Epithelial cell of proximal tubule (primary cell): ENCODE results near the gene HNRNPD. TPM values are rescaled to one million over a fixed set of nuclear protein-coding genes. Genes with fewer than 3 reads are reported as not detected.
A peak's percentile ranks its signal among the peaks of the same experiment; 100 is the strongest.
"Not testable (repeated sequence)": the region's sequence is repeated elsewhere in the genome, so short reads cannot be mapped to it uniquely, and the experiment has no call there.

Experiments
- DNase-seq: peaks from one replicate; pipeline ENCODE4 v3.0.0-alpha.2; 2011; ENCODE audit warnings: low read depth
- H3K4me3 ChIP-seq: 2 replicates; pipeline ENCODE4 v1.5.1; 2011; ENCODE audit warnings: low read depth, mild to moderate bottlenecking, low read length
- CTCF ChIP-seq: conservative IDR thresholded peaks from 2 replicates; pipeline ENCODE4 v1.5.1; 2012; ENCODE audit warnings: low read depth, mild to moderate bottlenecking, low read length
- total RNA-seq: library from RNA; depleted of rRNA; stranded (reverse); fragments of >200 nt; gene quantifications from 2 replicates; pipeline ENCODE4 v1.2.3, GENCODE V29; 2015

Gene HNRNPD
- total RNA-seq, 1 donor from 2014 or later = 96.6 TPM

GRCh38 chr4:82372517-82373485 lies 990 bp downstream of the HNRNPD start:
- no peak for DNase-seq
- H3K4me3 ChIP-seq = peak overlapping the region; percentile 70
- TF ChIP-seq CTCF = no peak

- DNase-seq = no peak
- peak overlapping the region; percentile 70 for H3K4me3 ChIP-seq
- no peak for TF ChIP-seq CTCF
These were observed 2.3 kb downstream of the HNRNPD start for GRCh38 chr4:82371497-82371896.

GRCh38 chr4:82367438-82368097 lies 6.2 kb downstream of the HNRNPD start:
- H3K4me3 ChIP-seq = no peak overlapping the region
- no peak for DNase-seq
- TF ChIP-seq CTCF = no peak

GRCh38 chr4:82366431-82366830 lies 7.4 kb downstream of the HNRNPD start:
- not testable (repeated sequence) for DNase-seq, H3K4me3 ChIP-seq

- no peak for DNase-seq
- no peak overlapping the region for H3K4me3 ChIP-seq
- TF ChIP-seq CTCF = no peak
These were observed 9.8 kb downstream of the HNRNPD start for GRCh38 chr4:82363896-82364487.

GRCh38 chr4:82362565-82362964 lies 11.2 kb downstream of the HNRNPD start:
- no peak for TF ChIP-seq CTCF
- no peak for DNase-seq
- no peak overlapping the region for H3K4me3 ChIP-seq
